GM11168 (cell line): ENCODE data around the gene SARDH.

ENCODE experiments used
- in situ Hi-C: fragments of 300-500 bp; cut with MboI; formaldehyde crosslinking; loops from one replicate; pipeline ENCODE4 v1.12.0; 2022; ENCODE audit warnings: low sequenced_read_pairs; ENCODE audit not compliant: unreplicated experiment

SARDH gene

DNA sequence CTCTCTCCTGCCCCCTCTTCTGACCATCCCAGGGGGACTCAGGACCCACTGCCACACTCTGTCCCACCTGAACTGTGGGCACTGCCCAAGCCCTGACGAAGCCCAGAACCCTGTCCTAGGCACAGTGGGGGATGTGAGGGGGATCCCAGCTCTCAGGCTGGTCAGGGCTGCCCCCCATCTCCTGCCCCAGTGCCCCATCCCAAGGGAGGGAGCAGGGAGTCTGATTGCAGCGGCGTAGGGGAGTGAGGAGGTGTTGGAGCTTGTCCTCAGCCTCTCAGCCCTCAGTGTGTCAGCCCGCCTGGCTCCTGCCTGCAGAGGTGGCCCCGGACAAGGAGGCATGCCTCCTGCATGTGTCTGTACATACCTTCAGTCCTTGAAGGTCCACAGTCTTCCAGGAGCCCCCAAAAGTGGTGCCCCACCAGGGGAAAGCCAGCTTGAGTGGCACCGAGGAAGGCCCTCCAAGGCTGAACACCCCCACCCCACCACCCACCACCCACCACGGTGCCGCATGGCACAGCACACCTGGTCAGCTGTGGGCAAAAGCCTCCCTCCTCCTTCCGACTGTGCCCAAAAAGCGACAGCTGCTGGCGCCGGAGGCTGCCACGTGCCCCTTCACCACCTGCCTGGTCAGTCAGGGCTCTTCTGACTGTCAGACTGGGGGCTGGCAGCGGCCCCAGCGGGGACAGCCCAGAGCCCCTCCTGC is 930 bp downstream of the SARDH start:
- in situ Hi-C loops = no loop called here

GRCh38 chr9:133735931-133736330 is 2.2 kb downstream of the SARDH start:
- in situ Hi-C loops = no loop called here

- in situ Hi-C loops = no loop called here
Measured at GRCh38 chr9:133735415-133735775, 2.8 kb downstream of the SARDH start.

DNA sequence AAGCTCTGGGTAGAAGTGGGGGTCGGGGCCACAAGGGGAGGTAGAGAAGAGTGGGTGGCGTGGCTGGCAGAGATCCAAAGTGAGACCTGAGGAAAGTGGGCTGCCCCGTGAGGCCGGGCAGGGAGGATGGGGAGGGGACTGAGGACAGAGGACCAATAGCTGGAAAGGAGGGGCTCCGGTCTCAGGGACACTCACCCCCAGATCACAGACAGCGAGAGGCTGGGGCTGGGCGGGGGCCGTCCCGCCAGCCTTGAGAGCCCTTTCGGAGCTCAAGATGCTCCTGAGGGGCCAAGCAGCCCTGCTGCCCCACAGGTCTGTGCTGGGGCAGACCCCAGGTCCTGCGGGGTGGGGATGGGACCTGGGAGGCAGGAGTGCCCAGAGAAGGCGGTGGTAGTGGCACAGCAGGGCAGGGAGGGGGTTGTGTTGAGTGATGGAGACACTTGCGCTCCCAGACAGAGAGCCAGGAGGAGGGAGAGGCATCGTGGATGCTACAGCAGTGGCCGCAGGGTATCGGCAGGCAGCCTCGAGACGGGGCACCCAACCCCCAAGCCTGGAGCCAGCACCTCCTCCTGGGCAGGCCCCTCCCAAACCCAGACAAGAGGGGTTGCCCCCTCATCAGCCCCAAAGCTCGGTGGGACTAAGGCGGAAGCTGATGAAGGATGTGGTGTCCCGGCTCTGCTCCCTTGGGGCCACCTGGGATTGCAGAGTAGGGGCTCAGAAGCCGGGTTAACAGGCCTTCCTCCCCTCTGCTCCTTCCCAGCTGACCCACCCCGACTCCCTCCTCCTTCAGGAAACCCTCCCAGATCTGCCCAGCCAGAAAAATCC is 3.4 kb downstream of the SARDH start:
- in situ Hi-C loops = no loop called here

GRCh38 chr9:133733796-133734533 is 4.2 kb downstream of the SARDH start:
- in situ Hi-C loops = no loop called here

- in situ Hi-C loops = no loop called here
Measured at GRCh38 chr9:133733421-133733795, 4.7 kb downstream of the SARDH start.

GRCh38 chr9:133732639-133733408 is 5.3 kb downstream of the SARDH start:
- in situ Hi-C loops = no loop called here

- in situ Hi-C loops = no loop called here
Measured at GRCh38 chr9:133731876-133732638, 6.1 kb downstream of the SARDH start.

DNA sequence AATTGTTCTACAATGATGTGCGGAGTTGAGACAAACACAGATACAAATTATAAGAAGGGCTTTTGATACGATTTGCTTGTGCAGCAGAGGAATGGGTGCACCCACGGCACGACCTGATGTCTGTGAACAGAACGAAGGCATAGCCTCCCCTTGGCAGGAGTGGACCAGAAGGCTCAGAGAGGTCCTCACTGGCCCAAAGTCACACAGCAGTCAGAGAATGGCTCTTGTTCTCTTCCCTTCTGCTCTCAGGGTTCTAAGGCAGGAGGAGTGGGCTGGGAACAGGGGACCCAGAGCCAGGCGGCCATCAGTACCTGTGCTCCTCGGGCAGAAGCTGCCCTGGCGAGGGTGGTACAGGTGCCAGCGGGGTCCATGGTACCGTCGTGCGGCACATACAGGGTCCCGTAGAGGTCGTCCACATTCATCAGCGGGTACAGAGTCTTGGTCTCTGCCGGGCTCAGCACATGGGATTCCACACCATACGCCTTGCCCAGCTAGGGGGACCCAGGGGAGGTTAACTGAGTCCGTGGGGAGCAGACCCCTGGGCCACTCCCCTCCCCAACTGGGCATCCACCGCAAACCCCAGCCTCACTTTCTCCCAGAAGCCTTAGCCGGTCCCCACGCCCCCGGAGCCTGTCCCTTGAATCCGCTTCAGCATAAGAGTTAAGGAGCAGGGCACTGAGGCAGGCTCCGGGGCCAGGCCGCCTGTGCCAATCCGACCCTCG is 7.0 kb downstream of the SARDH start:
- in situ Hi-C loops = no loop called here

DNA sequence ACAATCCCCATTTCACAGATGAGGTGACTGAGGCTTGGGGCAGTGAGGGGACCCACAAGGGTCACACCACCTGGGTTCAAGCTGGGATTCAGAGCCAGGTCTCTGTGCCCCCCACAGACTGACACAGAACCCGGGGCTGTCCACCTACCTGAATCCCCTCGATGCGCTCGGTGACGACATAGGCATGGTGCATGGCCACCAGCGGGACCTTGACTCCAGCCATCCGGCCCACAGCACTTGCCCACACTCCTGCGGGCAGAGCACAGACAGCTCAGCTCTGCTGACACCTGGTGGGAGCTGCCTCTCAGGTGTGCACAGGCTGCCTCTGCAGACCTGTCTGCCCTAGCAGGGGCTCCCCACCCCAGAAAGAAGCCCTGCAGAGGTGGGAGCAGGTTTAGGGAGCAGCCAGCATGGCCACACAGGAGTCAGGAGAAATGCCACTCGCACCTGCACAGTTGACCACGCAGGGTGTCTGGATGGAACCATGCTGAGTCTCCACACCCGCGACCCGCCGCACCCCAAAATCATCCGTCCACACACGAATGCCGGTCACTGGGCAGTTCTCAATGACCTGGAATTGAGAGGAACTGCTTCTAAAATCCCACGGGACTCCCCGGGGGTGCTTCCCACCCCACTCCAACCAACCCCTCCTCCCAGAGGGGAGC is 8.4 kb downstream of the SARDH start:
- in situ Hi-C loops = no loop called here

GRCh38 chr9:133728856-133729616 is 9.1 kb downstream of the SARDH start:
- in situ Hi-C loops = no loop called here

- in situ Hi-C loops = no loop called here
Measured at GRCh38 chr9:133727876-133728441, 10.2 kb downstream of the SARDH start.

DNA sequence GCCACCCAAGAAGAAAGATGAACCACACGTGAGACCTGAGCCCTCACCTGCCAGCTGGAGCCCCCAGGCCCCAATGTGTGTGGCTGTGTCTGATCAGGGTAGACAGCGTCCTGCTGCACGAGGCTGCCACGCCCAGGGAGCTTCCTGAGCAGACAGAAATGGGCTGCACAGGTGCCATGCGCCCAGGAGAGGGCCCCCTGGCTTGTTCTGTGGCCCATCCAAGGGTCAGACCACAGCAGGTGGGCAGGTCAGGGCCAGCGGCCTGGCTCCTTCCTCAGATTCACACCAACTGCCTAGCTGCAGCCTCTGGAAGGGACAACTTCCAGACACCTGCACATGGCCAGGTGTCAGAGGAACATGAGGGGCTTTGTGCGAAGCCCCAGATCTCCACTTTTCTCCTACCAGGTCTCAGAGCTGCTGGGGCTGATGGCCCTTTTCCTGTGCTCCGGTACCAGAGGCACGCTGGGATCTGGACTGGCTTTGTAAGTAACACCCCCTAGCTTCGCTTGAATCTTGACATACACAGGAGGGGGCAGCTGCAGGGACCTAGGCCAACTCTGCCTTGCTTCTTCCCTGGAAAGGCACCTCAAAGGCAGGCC is 10.8 kb downstream of the SARDH start:
- in situ Hi-C loops = no loop called here

DNA sequence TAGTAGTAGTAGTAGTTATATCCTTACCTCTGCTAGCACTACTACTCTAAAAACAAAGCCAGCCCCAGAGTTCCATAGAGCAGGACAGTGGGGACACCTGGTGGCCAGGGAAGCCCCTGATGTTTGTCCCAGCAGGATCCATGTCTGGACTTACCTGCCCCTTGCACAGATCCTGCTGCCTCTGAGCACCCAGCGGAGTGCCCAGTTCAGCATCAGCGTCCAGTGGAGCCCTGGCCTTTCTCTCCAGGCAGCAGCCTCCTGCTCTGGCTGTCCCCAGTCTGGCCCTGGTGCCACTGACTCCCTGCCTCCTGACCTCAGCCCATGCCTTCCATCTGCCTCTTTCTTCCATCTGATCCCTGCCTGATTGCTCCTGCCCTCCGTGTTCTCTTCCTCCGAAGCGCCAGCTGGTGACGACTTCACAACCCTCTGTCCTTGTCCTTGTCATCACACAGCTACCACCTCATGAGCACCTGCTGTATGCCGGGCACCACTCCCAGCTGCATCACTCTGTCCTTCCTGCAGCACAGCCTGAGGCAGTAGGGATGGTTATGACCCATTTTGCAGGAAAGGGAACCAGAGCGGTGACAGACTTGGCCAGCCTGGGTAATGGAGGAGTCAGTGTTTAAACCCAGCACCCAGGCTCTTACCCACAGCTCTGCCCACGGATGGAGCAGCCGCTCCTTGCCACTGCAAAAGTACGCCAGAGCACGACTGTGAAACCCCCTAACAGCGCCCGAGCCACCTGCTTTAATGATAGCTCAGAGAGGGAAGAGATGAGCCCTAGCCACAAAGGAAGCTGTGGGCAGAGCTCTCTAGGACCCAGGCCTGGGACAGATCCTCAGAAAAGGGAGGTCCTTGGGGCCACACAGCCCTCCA is 11.5 kb downstream of the SARDH start:
- in situ Hi-C loops = no loop called here

DNA sequence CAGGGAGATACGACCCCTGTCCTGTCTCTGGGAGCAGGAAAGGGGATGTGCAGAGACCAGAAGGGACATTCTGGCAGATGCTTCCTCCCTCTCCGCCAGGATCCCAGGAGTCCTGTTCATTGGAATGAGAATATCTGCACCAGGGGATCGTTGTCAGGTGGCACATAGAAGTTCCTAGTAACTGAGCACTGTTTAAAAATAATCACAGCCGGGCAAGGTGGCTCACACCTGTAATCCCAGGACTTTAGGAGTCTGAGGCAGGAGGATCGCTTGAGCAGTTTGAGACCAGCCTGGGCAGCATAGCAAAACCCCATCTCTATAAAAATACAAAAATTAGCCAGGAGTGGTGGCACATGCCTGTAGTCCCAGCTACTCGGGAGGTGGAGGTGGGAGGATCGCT is 12.3 kb downstream of the SARDH start:
- in situ Hi-C loops = no loop called here
